HG03460 (cell line): ENCODE results near the gene CLDN16.

Experiments
- ATAC-seq: cut with Tn5 transposase; IDR thresholded peaks from one replicate; pipeline ENCODE4 v1.9.1; 2021; ENCODE audit not compliant: unreplicated experiment

Gene CLDN16

DNA sequence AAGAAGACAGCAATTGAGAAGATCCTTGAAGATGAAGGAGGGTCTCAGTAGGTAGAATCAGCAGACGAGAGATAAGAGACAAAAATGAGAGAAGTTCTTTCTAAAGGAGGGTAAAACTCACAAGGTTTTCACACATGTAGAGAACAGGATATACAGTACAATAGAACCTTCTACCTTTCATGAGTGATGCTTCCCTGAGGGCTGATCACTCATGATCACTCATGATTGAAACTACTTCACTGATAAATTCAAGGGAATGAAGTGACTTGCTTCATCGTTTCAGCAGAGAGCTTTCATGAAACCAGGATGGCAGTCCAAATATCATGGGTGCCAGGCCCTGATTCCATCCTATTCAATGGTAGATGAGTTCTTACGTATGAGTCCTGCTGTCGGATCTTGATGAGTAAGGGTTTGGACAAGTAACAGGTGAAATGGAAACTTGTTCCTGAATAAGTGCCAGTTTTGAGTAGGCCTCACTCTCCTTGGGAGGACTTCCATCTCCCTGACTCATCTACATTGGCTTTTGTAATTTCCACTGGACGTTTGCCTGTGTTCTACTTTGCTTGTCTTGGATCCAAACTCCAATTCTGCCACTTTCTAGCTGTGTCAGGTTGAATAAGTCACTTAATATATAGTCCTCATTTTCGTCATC, 9.6 kb upstream of the CLDN16 start:
- no peak for ATAC-seq

GRCh38 chr3:190380184-190380583, 7.8 kb upstream of the CLDN16 start:
- ATAC-seq = no peak

- ATAC-seq = no peak
Observed at GRCh38 chr3:190381441-190381840, 6.5 kb upstream of the CLDN16 start.

- ATAC-seq = no peak
Observed at GRCh38 chr3:190382082-190382481, 5.9 kb upstream of the CLDN16 start.

DNA sequence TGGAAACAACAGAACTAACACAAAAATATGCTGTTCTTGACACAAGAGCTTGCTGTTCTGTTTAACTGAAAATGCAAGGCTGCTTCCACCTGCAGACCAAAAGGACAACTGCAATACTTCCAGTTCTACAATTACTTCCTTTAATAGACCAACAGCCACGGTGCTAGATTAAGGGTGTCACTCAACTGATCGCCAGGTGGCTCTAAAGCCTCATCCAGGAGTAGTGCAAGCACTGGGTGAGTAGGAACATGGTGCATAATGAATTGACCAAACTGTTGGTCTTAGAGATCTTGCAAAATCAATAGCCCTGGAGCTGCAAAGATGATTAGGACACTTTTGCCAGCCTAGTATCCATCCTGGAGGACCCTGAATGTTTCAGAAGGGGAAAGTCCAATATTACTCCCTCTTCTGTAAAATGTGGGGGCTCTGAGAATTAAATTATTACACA, 3.6 kb upstream of the CLDN16 start:
- peak; percentile 89 for ATAC-seq

- ATAC-seq = no peak
Observed at GRCh38 chr3:190385731-190386688, 2.0 kb upstream of the CLDN16 start.

DNA sequence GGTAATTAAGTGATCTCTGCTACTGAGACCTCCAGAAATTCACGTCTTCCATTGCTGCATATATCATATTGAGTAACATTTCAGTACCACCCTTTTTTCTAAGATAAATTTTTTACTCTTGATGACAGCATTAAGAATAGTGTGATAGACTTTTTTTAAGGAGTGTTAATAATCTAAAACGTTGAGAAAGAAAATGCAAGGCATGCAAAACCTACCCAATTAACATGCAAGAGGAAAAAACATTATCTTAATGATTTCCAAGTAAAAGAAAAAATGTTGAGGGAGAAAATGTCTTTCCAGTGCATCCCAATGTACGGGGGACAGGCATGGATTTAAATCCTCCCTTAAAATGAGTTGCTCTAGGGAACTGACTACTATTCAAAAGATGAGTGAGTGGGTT, 740 bp downstream of the CLDN16 start:
- no peak for ATAC-seq

DNA sequence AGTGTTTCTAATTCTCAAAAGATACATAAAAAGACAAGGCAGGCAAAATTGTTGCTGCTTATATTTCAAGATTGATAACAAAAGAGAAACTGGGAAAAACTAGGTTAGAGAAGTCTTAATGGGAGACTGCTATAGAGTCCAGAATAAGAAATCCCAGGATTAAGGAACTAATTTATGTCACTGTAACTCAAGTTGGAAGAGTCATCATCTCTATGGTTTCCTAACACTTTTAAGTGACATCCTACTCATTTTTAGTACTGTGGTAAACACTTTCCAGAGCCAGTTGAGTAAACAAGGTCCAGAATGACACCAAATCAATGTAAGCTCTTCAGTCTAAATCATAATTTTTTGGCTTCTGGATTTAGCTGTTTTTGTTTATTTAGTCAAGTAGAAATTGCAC, 8.0 kb downstream of the CLDN16 start:
- no peak for ATAC-seq

- no peak for ATAC-seq
Observed at GRCh38 chr3:190397889-190398288, 9.9 kb downstream of the CLDN16 start.

DNA sequence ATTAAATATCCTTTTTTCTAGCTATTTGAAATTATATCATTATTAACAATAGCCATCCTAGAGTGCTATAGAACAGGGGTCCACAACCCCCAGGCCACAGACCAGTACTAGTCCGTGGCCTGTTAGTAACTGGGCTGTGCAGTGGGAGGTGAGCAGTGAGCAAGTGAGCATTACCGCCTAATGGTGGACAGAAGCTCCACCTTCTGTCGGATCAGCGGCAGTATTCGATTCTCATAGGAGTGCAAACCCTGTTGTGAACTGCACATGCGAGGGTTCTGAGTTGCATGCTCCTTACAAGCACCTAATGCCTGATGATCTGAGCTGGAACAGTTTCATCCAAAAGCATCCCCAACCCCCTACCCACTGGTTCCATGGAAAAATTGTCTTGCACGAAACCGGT, 11.7 kb downstream of the CLDN16 start:
- ATAC-seq = no peak

GRCh38 chr3:190401963-190402362, 14.0 kb downstream of the CLDN16 start:
- ATAC-seq = no peak

- no peak for ATAC-seq
Observed at GRCh38 chr3:190404715-190405114, 16.8 kb downstream of the CLDN16 start.

- ATAC-seq = no peak
Observed at GRCh38 chr3:190414297-190414696, 26.3 kb downstream of the CLDN16 start.

- no peak for ATAC-seq
Observed at GRCh38 chr3:190424108-190424477, 36.1 kb downstream of the CLDN16 start.

DNA sequence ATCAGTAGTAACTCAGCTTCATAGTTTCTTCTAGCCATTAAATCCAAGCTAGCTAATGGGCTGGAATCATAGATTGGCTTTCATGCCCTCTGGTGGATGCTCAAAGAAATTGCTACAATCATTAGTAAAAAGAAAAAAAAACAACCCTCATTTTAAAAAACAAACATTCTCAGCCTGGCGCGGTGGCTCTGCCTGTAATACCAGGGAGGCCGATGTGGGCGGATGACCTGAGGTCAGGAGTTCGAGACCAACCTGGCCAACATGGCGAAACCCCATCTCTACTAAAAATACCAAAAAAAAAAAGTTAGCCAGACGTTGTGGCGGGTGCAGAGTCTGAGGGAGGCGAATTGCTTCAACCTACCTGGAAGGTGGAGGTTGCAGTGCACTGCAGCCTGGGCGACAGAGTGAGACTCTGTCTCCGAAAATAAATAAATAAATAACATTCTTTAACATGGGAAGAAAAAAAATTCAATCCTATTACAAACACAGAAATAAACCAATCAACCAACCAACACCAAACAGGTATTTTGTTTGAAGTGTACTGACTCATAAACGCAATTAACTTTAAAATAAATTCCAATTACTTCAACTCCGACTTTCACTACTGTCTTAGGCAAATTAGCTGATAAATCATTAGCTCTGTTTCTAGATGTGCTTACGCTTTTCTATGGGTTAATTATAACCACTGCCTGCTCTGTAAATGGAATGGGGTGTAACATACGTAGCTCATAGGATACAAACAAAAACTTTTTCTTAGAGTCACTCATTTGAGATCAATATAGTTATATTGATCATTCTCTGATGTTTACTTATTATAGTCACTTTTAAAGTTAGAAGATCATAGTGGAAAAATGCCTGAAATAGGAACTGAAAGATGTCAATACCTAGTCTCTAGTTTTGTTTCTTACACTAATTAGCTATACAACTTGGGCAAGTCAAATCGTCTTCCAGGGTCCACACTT, 36.8 kb downstream of the CLDN16 start:
- peak; percentile 66 for ATAC-seq

DNA sequence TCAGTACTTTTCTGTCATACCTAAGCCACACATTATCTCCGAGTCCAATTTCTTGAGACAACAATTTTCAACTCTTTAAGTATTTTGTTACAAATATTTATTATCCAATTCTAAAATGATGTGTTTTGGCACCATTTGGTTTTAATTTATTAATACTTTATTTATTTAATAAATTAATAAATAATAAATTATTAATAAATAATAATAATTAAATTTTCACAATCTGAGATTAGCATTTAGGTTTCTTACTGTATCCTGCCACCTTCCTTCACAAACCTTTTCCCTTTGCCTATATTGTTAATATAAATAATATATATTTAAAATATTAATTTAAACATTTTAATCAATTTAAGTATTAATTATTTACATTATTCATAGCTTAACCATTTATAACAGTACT, 37.9 kb downstream of the CLDN16 start:
- ATAC-seq = no peak

- no peak for ATAC-seq
Observed at GRCh38 chr3:190426806-190427507, 39.0 kb downstream of the CLDN16 start.

GRCh38 chr3:190429681-190430080, 41.7 kb downstream of the CLDN16 start:
- ATAC-seq = no peak

DNA sequence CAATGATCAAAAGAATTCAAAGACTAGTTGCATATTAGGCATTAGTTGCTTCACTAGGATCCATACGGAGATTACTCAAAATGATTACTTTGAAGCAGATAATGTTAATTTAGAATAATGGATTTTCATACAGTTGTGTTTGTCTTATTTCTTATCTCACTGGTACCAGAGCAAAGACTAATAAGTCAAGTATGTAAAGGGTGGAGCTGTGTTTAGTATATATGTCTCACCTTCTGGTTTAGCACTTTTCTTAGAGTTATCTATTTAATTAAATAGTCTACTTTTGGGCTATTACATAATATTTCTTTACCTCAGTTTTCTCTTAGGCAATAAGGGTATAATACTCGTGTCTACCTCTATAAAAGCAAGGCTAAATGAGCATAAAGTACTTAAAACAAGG, 42.9 kb downstream of the CLDN16 start:
- ATAC-seq = no peak

DNA sequence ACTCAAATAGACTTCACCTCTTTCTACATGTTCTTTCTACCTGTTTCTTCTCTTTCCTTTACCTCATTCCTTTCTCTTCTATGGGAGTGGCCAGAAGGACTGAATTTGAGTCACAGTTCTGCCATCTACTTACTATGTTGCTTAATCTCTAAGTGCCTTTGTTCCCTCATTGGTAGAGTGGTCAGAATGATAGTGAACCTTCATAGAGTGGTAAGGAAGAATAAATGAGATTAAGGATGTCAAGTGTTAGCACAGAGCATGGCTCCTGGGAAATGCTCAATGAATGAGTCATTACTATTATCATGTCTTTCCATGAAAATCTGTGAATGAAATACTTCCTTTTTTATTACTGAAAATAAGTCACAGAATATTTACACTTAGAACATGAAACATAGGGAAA, 44.3 kb downstream of the CLDN16 start:
- no peak for ATAC-seq

DNA sequence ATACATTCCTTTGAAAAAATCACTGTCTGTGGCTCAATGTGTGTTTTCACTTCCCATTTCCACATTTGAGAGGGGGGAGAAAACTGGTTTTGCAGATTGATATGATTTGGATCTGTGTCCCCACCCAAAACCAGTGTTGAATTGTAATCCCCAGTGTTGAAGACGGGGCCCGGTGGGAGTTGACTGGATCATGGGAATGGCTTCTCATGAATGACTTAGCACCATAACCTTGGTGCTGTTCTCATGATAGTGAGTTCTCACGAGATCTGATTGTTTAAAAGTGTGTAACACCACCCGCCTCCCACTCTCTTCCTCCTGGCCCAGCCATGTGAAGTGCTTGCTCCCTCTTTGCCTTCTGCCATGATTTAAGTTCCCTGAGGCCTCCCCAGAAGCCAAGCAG, 45.7 kb downstream of the CLDN16 start:
- ATAC-seq = no peak
